Stomach (tissue), 4 donors: ENCODE measurements around the gene CAPZA1.

Source experiments
- POLR2AphosphoS5 ChIP-seq, 3 donors: sonication (generic); formaldehyde crosslinking; IDR thresholded peaks; one replicate each; pipeline ENCODE4 v1.6.1; 2016; ENCODE audit warnings: antibody characterized with exemption in 3 of 3
- TF ChIP-seq, protein P1 (sequence below), 7 experiments: fragments of 450-650 bp in 4 of 7; fragments of 200-600 bp in 3 of 7; sonication (generic) in 3 of 7; IDR thresholded peaks; one replicate each; pipeline ENCODE4 v1.5.1; 2016 to 2019; ENCODE audit warnings: antibody characterized with exemption in 7 of 7, control low read depth in 2 of 7, mild to moderate bottlenecking in 1 of 7

DNA sequence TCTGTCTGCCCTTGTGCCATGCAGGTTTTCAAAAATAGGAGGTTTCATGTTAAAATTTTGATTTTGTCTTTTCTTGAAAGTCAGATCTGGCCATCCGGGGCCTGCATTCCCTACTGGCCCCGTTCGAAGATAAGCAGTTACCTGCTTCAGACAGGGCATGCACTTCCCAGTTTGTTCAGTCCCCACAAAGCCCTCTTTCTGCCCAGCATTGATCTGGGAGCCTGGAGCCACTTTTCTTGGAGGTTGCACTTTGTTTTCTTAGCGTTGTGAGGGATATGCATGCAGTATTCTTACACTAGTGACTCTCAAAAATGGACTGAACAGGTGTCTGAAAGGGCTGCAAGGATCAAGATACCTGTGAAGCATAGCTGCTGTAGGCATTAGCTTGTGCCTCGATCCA, 66.3 kb downstream of the CAPZA1 start:
- TF ChIP-seq, protein P1, sequence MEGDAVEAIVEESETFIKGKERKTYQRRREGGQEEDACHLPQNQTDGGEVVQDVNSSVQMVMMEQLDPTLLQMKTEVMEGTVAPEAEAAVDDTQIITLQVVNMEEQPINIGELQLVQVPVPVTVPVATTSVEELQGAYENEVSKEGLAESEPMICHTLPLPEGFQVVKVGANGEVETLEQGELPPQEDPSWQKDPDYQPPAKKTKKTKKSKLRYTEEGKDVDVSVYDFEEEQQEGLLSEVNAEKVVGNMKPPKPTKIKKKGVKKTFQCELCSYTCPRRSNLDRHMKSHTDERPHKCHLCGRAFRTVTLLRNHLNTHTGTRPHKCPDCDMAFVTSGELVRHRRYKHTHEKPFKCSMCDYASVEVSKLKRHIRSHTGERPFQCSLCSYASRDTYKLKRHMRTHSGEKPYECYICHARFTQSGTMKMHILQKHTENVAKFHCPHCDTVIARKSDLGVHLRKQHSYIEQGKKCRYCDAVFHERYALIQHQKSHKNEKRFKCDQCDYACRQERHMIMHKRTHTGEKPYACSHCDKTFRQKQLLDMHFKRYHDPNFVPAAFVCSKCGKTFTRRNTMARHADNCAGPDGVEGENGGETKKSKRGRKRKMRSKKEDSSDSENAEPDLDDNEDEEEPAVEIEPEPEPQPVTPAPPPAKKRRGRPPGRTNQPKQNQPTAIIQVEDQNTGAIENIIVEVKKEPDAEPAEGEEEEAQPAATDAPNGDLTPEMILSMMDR (IDR thresholded peaks at IDR 0.05) = no peak
- TF ChIP-seq POLR2AphosphoS5 (IDR thresholded peaks at IDR 0.05) = no peak
